Measurements from ENCODE around the gene CYB561D2. TPM values are rescaled to one million over a fixed set of nuclear protein-coding genes. Genes with fewer than 3 reads are reported as not detected.

Gene CYB561D2
- total and polyA plus RNA-seq, 2 of the 13 experiments (the other 11 are each of a cell fraction or from before 2014, with no cell fraction given): 11.1 to 17.2 TPM

- TF ChIP-seq SAFB2 (CRISPR knock-in tag; IDR thresholded peaks at IDR 0.05; ENCODE audit: borderline replicate concordance, low read depth) (peak; percentile 42; the same call in 1 of the 2 replicates), HDAC1 (CRISPR knock-in tag; IDR thresholded peaks at IDR 0.05) (peak; percentile 30; the same call in 1 of the 2 replicates), NR1H2 (CRISPR knock-in tag; IDR thresholded peaks at IDR 0.05; ENCODE audit: borderline replicate concordance, low read depth) (0 out of 2 replicates have a peak, but pooled peaks have one; percentile 30), SALL2 (CRISPR knock-in tag; IDR thresholded peaks at IDR 0.05) (peak; percentile 42; the same call in 1 of the 2 replicates), MXD1 (CRISPR knock-in tag; IDR thresholded peaks at IDR 0.05) (peak; percentile 59; the same call in 1 of the 2 replicates), ZNF501 (CRISPR knock-in tag; IDR thresholded peaks at IDR 0.05) (peak; percentile 21; the same call in 1 of the 2 replicates), ZNF652 (CRISPR knock-in tag; IDR thresholded peaks at IDR 0.05; ENCODE audit: borderline replicate concordance, low read depth) (no peak), ZNF546 (CRISPR knock-in tag; conservative IDR thresholded peaks at IDR 0.05) (0 out of 2 replicates have a peak, but pooled peaks have one; percentile 56), HNF1A (IDR thresholded peaks at IDR 0.05; ENCODE audit: low read depth) (no peak), HNF1A (CRISPR knock-in tag; IDR thresholded peaks at IDR 0.05; ENCODE audit: borderline replicate concordance) (peak; percentile 56; the same call in 1 of the 2 replicates), ZNF704 (CRISPR knock-in tag; IDR thresholded peaks at IDR 0.05; ENCODE audit: borderline replicate concordance) (no peak), PATZ1 (CRISPR knock-in tag; IDR thresholded peaks at IDR 0.05) (peak; percentile 82), HNRNPK (IDR thresholded peaks at IDR 0.05; ENCODE audit: low read depth, low read length, poor library complexity, severe bottlenecking) (peak; percentile 6), ZBTB7B (CRISPR knock-in tag; IDR thresholded peaks at IDR 0.05) (0 out of 2 replicates have a peak, but pooled peaks have one; percentile 15), RERE (CRISPR knock-in tag; IDR thresholded peaks at IDR 0.05; ENCODE audit: low read depth) (0 out of 2 replicates have a peak, but pooled peaks have one; percentile 13)
Observed at GRCh38 chr3:50320853-50321335, 29.8 kb upstream of the CYB561D2 start (continued).
